Tibial artery (tissue), 4 donors: Measurements from ENCODE around the gene CEP85.

ENCODE experiments used
- DNase-seq, 2 donors: peaks; one replicate each; pipeline ENCODE4 v3.0.0-alpha.2; 2019
- H3K27ac ChIP-seq, 2 donors: fragments of 200-600 bp; sonication (generic) in 1 of 2; 1 replicate in 1 of 2; 2 replicates in 1 of 2; pipeline ENCODE4 v1.5.1; 2018 to 2019; ENCODE audit warnings: mild to moderate bottlenecking in 1 of 2
- H3K27me3 ChIP-seq, 2 donors: fragments of 200-600 bp; sonication (generic) in 1 of 2; one replicate each; pipeline versions ENCODE4 v1.5.1 to v1.6.0; 2016 to 2019
- H3K36me3 ChIP-seq, 3 donors: fragments of 200-600 bp; sonication (generic) in 2 of 3; one replicate each; pipeline ENCODE4 v1.5.1; 2016 to 2019; ENCODE audit warnings: mild to moderate bottlenecking in 2 of 3
- H3K4me1 ChIP-seq, 4 donors: fragments of 200-600 bp; sonication (generic) in 2 of 4; 1 replicate in 3 of 4; 2 replicates in 1 of 4; pipeline ENCODE4 v1.5.1; 2016 to 2019
- H3K4me3 ChIP-seq, 2 donors: fragments of 200-600 bp; sonication (generic) in 1 of 2; 1 replicate in 1 of 2; 2 replicates in 1 of 2; pipeline ENCODE4 v1.5.1; 2018 to 2019; ENCODE audit warnings: mild to moderate bottlenecking in 2 of 2
- H3K9me3 ChIP-seq, 3 donors: fragments of 200-600 bp; sonication (generic) in 1 of 3; one replicate each; pipeline ENCODE4 v1.5.1; 2016 to 2019
- intact Hi-C: fragments of 100-400 bp; cut with DNase I; formaldehyde crosslinking; loops from one replicate; pipeline ENCODE4 v1.15.0; 2023; ENCODE audit warnings: low total_unique reads
- TF ChIP-seq, protein P1 (sequence below), 2 experiments: fragments of 200-600 bp in 1 of 2; fragments of 450-650 bp in 1 of 2; IDR thresholded peaks; one replicate each; pipeline ENCODE4 v1.5.1; 2017 to 2019; ENCODE audit warnings: antibody characterized with exemption in 2 of 2, mild to moderate bottlenecking in 1 of 2, moderate library complexity in 1 of 2

The CEP85 gene, protein sequence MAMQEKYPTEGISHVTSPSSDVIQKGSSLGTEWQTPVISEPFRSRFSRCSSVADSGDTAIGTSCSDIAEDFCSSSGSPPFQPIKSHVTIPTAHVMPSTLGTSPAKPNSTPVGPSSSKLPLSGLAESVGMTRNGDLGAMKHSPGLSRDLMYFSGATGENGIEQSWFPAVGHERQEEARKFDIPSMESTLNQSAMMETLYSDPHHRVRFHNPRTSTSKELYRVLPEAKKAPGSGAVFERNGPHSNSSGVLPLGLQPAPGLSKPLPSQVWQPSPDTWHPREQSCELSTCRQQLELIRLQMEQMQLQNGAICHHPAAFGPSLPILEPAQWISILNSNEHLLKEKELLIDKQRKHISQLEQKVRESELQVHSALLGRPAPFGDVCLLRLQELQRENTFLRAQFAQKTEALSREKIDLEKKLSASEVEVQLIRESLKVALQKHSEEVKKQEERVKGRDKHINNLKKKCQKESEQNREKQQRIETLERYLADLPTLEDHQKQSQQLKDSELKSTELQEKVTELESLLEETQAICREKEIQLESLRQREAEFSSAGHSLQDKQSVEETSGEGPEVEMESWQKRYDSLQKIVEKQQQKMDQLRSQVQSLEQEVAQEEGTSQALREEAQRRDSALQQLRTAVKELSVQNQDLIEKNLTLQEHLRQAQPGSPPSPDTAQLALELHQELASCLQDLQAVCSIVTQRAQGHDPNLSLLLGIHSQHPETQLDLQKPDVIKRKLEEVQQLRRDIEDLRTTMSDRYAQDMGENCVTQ

DNA sequence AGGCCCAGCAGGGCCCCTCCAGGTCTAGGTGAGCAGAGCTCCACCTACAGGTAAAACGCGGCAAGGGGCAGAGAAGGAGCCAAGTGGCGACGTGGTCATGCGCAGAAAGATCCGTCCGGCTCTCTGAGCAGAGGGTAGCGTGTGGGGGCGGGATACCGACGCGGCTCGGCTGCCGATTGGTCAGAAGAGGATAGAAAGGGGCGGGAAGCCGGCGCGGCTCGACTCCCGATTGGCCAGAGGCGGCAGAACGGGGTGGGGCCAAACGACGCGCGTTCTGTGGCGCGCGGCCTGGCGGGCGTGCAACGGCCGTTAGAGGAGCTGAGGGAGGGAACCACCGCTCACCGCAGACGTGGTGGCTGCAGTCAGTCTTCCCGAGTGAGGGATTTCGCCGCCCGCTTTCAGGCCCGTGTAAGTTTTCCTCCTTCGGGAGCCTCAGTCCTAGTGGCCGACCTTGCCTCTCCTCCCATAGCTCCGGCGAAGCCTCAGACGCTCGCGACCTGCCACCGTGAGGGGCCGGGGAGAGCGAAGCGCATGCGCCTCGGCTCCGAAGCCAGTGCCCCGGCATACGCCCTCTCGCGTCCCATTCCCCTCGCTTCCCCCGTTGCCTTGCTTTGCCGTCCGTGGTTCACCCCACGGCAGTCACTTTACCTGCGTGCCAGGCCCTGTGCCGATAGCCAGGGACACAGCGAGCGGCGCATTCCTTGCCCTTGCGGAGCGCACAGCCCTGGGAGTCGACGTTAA is at the start of gene CEP85:
Gene CEP85 (plus strand): TSS at position 298 of the 741 bp plus-strand sequence. CDS start 5,584 bp downstream, outside the sequence.
- Histone ChIP-seq H3K27ac (peak within 1 kb of the TSS; percentile 75 to 88), H3K4me3 (peak within 1 kb of the TSS; percentile 69 to 82)

DNA sequence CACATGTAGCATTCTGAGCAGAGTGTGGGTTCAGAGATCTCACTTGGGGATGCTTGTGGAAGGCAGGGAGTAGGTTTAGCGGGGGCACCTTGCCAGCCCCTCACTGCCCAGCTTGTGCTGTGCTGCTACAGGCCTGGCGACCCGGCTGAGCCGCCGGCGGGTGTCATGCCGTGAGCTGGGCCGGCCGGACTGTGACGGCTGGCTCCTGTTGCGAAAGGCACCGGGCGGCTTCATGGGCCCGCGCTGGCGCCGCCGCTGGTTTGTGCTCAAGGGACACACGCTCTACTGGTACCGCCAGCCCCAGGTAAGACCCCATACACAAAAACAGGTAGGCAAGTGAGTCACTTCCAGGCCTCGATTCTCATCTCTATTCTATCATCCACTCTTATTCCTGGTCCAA is 49.1 kb upstream of the CEP85 start:
- TF ChIP-seq, protein P1, sequence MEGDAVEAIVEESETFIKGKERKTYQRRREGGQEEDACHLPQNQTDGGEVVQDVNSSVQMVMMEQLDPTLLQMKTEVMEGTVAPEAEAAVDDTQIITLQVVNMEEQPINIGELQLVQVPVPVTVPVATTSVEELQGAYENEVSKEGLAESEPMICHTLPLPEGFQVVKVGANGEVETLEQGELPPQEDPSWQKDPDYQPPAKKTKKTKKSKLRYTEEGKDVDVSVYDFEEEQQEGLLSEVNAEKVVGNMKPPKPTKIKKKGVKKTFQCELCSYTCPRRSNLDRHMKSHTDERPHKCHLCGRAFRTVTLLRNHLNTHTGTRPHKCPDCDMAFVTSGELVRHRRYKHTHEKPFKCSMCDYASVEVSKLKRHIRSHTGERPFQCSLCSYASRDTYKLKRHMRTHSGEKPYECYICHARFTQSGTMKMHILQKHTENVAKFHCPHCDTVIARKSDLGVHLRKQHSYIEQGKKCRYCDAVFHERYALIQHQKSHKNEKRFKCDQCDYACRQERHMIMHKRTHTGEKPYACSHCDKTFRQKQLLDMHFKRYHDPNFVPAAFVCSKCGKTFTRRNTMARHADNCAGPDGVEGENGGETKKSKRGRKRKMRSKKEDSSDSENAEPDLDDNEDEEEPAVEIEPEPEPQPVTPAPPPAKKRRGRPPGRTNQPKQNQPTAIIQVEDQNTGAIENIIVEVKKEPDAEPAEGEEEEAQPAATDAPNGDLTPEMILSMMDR (IDR thresholded peaks at IDR 0.05): no peak
- Histone ChIP-seq H3K4me3 (no peak overlapping the region), H3K36me3 (peaks cover 0 to 76% (median 0%) of the 10 kb centered on the region in 3 donors)

More for the DNA sequence above, at the start of gene CEP85:
- peak; percentile 96 to 98 for DNase-seq
- H3K9me3 ChIP-seq: no peaks in the 10 kb centered on the region
- TF ChIP-seq, protein P1 (IDR thresholded peaks at IDR 0.05): peak; percentile 54 to 64
- no peaks in the 10 kb centered on the region for H3K36me3 ChIP-seq
- peaks cover 0 to 10% (median 4%) of the 10 kb centered on the region in 4 donors for H3K4me1 ChIP-seq
- intact Hi-C loops: no loop called here
- H3K27me3 ChIP-seq: peaks cover 0 to 3% of the 10 kb centered on the region in 2 donors

DNA sequence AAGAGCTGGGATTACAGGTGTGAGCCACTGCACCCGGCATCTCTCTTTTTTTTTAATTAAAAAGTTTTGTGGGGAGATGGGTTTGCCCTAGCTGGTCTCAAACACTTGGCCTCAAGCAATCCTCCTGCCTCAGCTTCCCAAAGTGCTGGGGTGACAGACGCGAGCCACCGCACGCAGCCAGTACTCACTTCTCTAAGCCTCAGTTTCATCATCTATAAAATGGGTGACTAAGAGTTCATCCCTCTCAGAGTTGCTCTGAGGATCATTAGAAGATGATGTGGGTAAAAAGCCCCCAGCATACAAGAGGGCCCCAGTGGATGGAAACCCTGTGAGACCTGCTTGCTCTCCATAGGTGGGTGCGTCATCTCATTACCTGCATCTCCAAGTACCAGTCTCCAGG is 46.1 kb upstream of the CEP85 start:
- Histone ChIP-seq H3K27me3 (no peaks in the 10 kb centered on the region), H3K27ac (no peak overlapping the region), H3K9me3 (no peaks in the 10 kb centered on the region), H3K4me3 (no peak overlapping the region), H3K4me1 (no peaks in the 10 kb centered on the region), H3K36me3 (peaks cover 0 to 52% (median 0%) of the 10 kb centered on the region in 3 donors)
- TF ChIP-seq, protein P1 (IDR thresholded peaks at IDR 0.05): no peak
- no peak for DNase-seq
- intact Hi-C loops: no loop called here

More for the DNA sequence above, 49.1 kb upstream of the CEP85 start:
- no peak for DNase-seq
- H3K27ac ChIP-seq: no peak overlapping the region
- H3K4me1 ChIP-seq: no peaks in the 10 kb centered on the region
- intact Hi-C loops: no loop called here
- H3K27me3 ChIP-seq: no peaks in the 10 kb centered on the region
- H3K9me3 ChIP-seq: no peaks in the 10 kb centered on the region

DNA sequence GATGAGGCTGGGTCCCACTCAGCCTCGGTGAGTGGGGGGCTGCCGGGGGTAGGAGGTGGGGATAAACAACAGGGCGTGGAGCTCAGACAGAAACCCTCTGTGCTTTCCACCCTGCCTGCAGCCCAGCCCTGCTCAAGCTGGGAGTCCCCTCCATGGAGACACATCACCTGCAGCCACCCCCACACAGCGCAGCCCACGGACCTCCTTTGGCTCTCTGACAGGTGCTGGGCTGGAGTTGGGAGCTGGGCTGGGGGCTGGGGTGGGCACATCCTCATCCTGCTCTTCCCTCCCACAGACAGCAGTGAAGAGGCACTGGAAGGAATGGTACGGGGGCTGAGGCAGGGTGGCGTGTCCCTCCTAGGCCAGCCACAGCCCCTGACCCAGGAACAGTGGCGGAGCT is 45.5 kb upstream of the CEP85 start:
- Histone ChIP-seq H3K4me3 (no peak overlapping the region), H3K4me1 (no peaks in the 10 kb centered on the region), H3K27me3 (no peaks in the 10 kb centered on the region), H3K27ac (no peak overlapping the region), H3K36me3 (peaks cover 0 to 46% (median 0%) of the 10 kb centered on the region in 3 donors), H3K9me3 (no peaks in the 10 kb centered on the region)
- intact Hi-C loops: no loop called here
- no peak for DNase-seq
- TF ChIP-seq, protein P1 (IDR thresholded peaks at IDR 0.05): no peak

DNA sequence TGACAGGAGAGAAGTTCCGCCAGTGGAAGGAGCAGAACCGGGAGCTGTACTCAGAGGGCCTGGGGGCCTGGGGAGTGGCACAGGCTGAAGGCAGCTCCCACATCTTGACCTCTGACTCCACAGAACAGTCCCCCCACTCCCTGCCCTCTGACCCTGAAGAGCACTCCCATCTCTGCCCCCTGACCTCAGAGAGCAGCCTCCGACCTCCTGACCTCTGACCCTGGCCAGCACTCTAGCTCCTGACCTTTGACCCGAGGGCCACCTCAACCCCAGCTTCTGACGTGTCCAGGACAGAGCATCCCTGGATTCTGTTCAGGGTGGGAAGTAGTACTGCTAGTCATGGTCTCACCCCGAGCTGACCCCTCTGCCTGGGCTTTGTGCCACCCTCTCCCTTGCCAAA is 44.7 kb upstream of the CEP85 start:
- TF ChIP-seq, protein P1 (IDR thresholded peaks at IDR 0.05): no peak
- DNase-seq: no peak
- Histone ChIP-seq H3K4me1 (no peaks in the 10 kb centered on the region), H3K27me3 (no peaks in the 10 kb centered on the region), H3K27ac (no peak overlapping the region), H3K4me3 (no peak overlapping the region), H3K9me3 (no peaks in the 10 kb centered on the region), H3K36me3 (peaks cover 0 to 39% (median 0%) of the 10 kb centered on the region in 3 donors)
- intact Hi-C loops: no loop called here
